ENCODE results near the gene ZNF316. TPM values are rescaled to one million over a fixed set of nuclear protein-coding genes. Genes with fewer than 3 reads are reported as not detected.

Gene ZNF316
- total RNA-seq, 4 donors from 2014 or later: 5.7 to 31.5 (median 11.7) TPM

- TF ChIP-seq CTCF (IDR thresholded peaks at IDR 0.05; ENCODE audit: low read depth): no peak
Observed at GRCh38 chr7:6653071-6654003, 16.2 kb downstream of the ZNF316 start.

DNA sequence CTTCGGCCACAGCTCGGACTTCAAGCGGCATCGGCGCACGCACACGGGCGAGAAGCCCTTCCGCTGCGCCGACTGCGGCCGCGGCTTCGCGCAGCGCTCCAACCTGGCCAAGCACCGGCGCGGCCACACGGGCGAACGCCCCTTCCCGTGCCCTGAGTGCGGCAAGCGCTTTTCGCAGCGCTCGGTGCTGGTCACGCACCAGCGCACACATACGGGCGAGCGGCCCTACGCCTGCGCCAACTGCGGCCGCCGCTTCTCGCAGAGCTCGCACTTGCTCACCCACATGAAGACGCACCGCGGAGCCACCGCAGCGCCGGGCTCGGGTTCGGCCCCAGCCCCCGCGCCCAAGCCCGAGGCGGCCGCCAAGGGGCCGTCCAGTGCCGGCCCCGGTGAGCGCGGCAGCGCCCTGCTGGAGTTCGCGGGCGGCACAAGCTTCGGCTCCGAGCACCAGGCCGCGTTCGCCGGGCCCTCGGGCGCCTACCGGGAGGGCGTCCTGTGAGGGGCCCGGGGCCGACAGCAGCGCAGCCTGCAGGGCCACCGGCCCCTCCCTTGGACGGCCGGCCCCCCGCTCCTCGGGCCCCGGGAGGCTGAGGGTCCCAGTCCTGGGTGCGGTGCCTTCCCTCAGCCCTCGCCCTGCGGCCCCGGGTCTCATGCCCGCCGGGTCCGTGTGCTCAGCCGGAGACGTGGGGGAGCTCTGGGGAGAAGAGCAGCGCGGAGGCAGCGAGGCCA, 17.2 kb downstream of the ZNF316 start:
- TF ChIP-seq CTCF (IDR thresholded peaks at IDR 0.05; ENCODE audit: low read depth): no peak

DNA sequence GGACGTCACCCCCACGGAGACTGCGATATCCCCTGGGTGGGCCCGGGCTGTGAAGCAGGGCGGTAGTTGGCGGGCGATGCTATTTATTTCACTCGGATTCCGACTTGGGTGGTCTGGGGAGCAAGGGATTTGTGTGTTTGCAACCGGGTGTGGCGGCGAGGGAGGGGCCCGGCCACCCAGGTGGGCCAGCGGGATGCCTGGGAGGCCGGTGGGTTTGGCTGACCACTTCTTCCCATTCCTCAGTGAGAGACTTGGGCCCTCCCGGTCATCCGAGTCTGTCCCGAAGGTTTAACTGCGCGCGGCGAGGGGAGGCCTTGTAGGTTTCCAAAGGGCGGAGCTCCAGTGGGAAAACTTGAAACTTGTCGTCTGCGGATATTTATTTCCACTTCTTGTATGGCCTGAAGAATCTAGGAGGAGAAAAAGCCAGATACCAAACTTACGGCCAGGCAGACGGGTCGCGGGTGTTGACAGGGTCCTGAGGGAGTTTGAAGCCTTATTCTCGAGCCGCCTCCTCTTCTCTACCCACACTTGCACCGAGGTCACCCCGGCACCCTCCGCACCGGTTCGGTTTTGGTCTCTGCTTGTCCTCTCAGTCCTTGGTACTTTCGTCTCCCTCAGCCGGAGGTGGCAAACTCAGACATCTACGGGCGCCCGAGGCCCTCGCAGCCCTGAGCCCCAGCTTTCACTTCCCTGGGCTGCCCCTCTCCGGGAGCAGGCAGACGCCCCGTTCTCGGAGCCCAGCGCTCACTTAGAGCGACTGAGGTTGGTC, 17.9 kb downstream of the ZNF316 start:
- TF ChIP-seq CTCF (IDR thresholded peaks at IDR 0.05; ENCODE audit: low read depth): no peak

DNA sequence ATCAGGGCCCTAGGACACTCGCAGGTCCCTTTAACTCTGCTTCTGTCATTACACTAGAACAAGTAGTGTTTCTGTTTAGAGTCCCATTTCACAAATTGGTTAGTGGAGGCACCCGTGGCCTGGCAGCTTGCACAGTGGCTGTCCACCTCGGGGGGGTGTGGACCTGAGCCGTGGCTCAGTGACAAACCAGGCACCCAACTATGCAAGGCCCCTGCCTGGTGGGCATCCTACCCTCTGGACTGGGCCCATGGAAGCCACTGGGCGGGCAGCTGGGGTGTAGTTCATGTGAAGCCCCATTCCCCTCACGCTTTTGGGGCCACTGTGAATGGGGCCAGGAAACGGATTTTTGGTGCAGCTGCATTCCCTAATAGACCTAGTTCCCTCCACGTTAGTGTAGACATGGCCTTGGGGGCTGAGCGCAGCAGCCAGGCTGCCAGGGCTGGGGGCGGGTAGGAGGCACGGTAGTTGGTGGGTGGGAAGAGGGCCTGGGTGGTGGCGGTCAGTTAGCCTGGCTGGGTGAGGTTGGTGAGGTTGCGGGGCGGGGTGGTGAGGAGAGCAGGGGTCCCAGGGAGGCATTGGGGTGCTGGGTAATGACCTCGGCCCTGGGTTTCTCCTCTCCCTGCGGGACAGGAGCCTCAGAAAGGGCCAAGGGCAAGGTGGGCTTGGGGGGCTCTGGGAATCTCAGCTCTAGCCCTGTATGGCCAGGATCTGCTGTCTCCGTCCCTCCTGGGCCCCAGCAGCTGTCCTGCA, 18.7 kb downstream of the ZNF316 start:
- no peak for TF ChIP-seq CTCF (IDR thresholded peaks at IDR 0.05; ENCODE audit: low read depth)

DNA sequence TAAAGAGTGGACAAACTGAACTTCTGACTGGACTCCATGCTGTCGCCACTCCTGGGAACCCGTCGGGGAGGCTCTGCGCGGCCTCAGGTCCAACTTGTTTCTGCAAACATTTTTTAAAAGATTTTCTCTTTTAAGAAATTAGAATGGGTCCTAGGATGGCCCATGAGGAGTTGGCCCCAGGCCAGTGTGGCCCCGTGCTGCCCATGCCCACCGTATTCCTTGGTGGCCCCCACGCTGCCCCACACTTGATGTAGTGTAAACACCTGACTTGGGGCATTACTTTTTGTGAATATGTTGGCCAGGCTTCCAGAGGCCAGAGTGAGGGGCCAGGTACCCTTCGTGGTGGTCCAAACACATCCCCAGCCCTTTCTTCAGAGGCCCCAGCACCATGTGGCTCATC, 19.3 kb downstream of the ZNF316 start:
- TF ChIP-seq CTCF (IDR thresholded peaks at IDR 0.05; ENCODE audit: low read depth): no peak

DNA sequence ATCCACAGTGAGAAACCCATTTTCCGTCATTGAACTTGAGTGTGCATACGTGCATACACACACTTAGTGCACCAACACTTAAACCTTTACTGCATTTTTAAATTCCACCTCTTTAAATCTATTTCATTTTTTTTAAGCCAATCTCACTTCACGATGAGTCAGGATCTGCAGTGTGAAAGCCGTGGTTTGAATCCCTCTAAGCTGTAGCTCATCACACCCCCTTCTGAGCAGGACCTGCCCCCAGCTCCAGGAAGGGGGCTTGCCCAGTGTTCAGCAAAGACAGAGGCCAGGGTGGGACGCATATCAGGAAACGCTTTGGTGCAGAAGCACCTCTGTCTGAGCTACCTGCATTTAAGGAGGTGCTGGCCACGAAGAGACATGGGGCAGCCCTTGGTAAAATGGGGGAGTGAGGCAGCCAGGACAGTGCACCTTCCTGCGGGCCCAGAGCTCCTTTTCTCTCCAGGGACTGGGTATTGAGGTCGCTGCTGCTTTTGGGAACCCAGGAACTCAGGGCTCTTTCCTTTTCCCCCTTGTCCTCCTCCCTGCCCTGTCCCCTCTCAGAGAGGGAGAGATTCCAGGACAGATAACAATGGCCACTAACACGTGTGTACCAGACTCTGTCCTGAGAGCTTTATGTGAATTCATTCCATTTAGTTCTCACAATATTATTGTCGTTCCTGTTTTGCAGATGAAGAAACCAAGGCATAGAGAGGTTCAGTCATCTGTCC, 21.7 kb downstream of the ZNF316 start:
- TF ChIP-seq CTCF (IDR thresholded peaks at IDR 0.05; ENCODE audit: low read depth): no peak
